GM06990 (cell line): ENCODE results near the gene ANKRD13C.
A peak's percentile ranks its signal among the peaks of the same experiment; 100 is the strongest.

Experiments used
- DNase-seq: peaks from one replicate; pipeline ENCODE4 v3.0.0-alpha.2; 2011; ENCODE audit not compliant: insufficient read length; ENCODE audit errors: extremely low read depth
- H3K27me3 ChIP-seq: replicated peaks from 2 replicates; pipeline ENCODE4 v1.6.0; 2011; ENCODE audit warnings: low read length; ENCODE audit not compliant: control insufficient read depth, insufficient read depth
- H3K36me3 ChIP-seq: 2 replicates; pipeline ENCODE4 v1.5.1; 2011; ENCODE audit warnings: low read length; ENCODE audit not compliant: control insufficient read depth, insufficient read depth
- H3K4me3 ChIP-seq: replicated peaks from 2 replicates; pipeline ENCODE4 v1.5.1; 2011; ENCODE audit warnings: low read depth, mild to moderate bottlenecking, control low read depth, low read length
- CTCF ChIP-seq: IDR thresholded peaks from 2 replicates; pipeline ENCODE4 v1.5.1; 2011; ENCODE audit warnings: low read length, control low read depth, mild to moderate bottlenecking, inconsistent platforms; ENCODE audit not compliant: insufficient read depth, poor library complexity, severe bottlenecking

The ANKRD13C gene

DNA sequence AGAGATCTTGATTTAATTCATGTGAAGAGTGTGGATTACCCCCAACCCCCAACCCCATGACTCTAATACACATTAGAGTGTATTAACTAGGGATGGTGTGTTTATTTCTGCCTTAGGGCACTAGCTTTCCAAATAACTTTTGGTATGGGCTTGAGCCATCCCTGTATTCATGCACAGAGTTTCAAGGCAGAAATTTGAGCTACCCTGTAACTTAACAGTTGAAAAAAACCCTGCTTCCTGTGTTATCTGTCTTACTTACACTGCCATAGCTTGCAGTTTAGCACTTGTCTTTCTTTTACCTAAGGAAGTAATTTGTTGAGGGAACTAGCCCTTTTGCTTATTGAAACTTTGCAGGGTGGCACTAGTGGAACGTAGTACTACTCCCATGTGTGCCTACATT is 127.1 kb downstream of the ANKRD13C start:
- no peak for TF ChIP-seq CTCF
- Histone ChIP-seq H3K4me3 (no peak overlapping the region), H3K27me3 (no peaks in the 10 kb centered on the region), H3K36me3 (peaks cover 7% of the 10 kb centered on the region)
- DNase-seq, result no peak

DNA sequence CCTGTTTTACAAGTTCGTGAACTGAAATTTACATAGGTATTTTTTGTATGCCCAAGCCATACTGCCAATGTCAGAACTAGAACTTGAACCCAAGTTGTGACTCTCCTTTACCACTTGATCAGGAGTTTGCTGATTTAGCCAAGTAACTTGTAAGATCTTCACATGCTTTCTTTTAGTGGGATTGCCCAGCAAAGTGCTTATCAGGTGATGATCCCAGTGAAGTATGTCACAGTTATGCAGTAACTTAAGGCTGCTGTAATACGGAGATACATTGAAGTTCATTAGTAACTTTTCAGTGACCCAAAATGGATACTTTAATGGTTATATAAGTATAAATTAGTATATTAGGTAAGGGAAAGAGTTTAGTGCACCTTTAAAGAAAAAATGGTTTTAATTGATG is 129.6 kb downstream of the ANKRD13C start:
- H3K27me3 ChIP-seq, result no peaks in the 10 kb centered on the region
- no peak overlapping the region for H3K4me3 ChIP-seq
- peaks cover 1% of the 10 kb centered on the region for H3K36me3 ChIP-seq
- DNase-seq, result no peak
- no peak for TF ChIP-seq CTCF

GRCh38 chr1:70222716-70223235 is 131.7 kb downstream of the ANKRD13C start:
- Histone ChIP-seq H3K27me3 (no peaks in the 10 kb centered on the region), H3K36me3 (peaks cover 1% of the 10 kb centered on the region; the same call in 1 of the 2 replicates), H3K4me3 (peak overlapping the region; percentile 88)
- no peak for TF ChIP-seq CTCF
- no peak for DNase-seq

- peak; percentile 97 for DNase-seq
- Histone ChIP-seq H3K27me3 (no peaks in the 10 kb centered on the region), H3K36me3 (0 out of 2 replicates have a peak, but pooled peaks cover 1% of the 10 kb centered on the region), H3K4me3 (peak within 1 kb of the TSS; percentile 88)
- no peak for TF ChIP-seq CTCF
These were observed 133.0 kb downstream of the ANKRD13C start, which contains the start of gene SRSF11 for GRCh38 chr1:70221238-70222121. Gene SRSF11, plus strand, starts transcription at chr1:70221380. Its CDS starts 257 bp downstream, at chr1:70221637.

- H3K27me3 ChIP-seq, result no peaks in the 10 kb centered on the region
- DNase-seq, result no peak
- H3K36me3 ChIP-seq, result peaks cover 1% of the 10 kb centered on the region; the same call in 1 of the 2 replicates
- peak overlapping the region; percentile 88 for H3K4me3 ChIP-seq
- TF ChIP-seq CTCF, result no peak
These were observed 133.8 kb downstream of the ANKRD13C start for GRCh38 chr1:70220517-70221237.
